ENCODE measurements around the gene MOB1A.

- TF ChIP-seq POLR2A (IDR thresholded peaks at IDR 0.05; ENCODE audit: extremely low read depth, insufficient read length) (no peak), CTCF (IDR thresholded peaks at IDR 0.05; ENCODE audit: low read depth, low read length) (no peak), MAX (IDR thresholded peaks at IDR 0.05; ENCODE audit: low read depth, low read length) (no peak)
Measured at GRCh38 chr2:74128206-74128605, 50.5 kb downstream of the MOB1A start.
